GM20431 (cell line): ENCODE data around the gene TRAF3IP1.

Experiments
- in situ Hi-C: fragments of 300-500 bp; cut with MseI, MboI; formaldehyde crosslinking; loops from one replicate; pipeline ENCODE4 v1.15.0; 2020; ENCODE audit warnings: low sequenced_read_pairs; ENCODE audit not compliant: unreplicated experiment

The TRAF3IP1 gene

GRCh38 chr2:238336151-238336550, 15.8 kb downstream of the TRAF3IP1 start:
- in situ Hi-C loops, result no loop called here

- in situ Hi-C loops, result no loop called here
Measured at GRCh38 chr2:238336793-238337444, 16.6 kb downstream of the TRAF3IP1 start.

GRCh38 chr2:238337846-238338245, 17.5 kb downstream of the TRAF3IP1 start:
- in situ Hi-C loops, result no loop called here

GRCh38 chr2:238338710-238339394, 18.5 kb downstream of the TRAF3IP1 start:
- in situ Hi-C loops, result no loop called here

GRCh38 chr2:238339395-238339780, 19.1 kb downstream of the TRAF3IP1 start:
- in situ Hi-C loops, result no loop called here

- in situ Hi-C loops, result no loop called here
Measured at GRCh38 chr2:238339814-238340213, 19.5 kb downstream of the TRAF3IP1 start.

- in situ Hi-C loops, result no loop called here
Measured at GRCh38 chr2:238341536-238341935, 21.2 kb downstream of the TRAF3IP1 start.

- in situ Hi-C loops, result no loop called here
Measured at GRCh38 chr2:238344035-238344434, 23.7 kb downstream of the TRAF3IP1 start.

GRCh38 chr2:238344517-238344916, 24.2 kb downstream of the TRAF3IP1 start:
- in situ Hi-C loops, result no loop called here

- in situ Hi-C loops, result no loop called here
Measured at GRCh38 chr2:238345297-238345968, 25.1 kb downstream of the TRAF3IP1 start.

GRCh38 chr2:238346544-238346943, 26.2 kb downstream of the TRAF3IP1 start:
- in situ Hi-C loops, result no loop called here

- in situ Hi-C loops, result no loop called here
Measured at GRCh38 chr2:238350150-238350897, 30.0 kb downstream of the TRAF3IP1 start.

GRCh38 chr2:238351315-238351714, 31.0 kb downstream of the TRAF3IP1 start:
- in situ Hi-C loops, result no loop called here

- in situ Hi-C loops, result no loop called here
Measured at GRCh38 chr2:238352361-238352760, 32.0 kb downstream of the TRAF3IP1 start.

GRCh38 chr2:238358769-238359168, 38.5 kb downstream of the TRAF3IP1 start:
- in situ Hi-C loops, result no loop called here

- in situ Hi-C loops, result no loop called here
Measured at GRCh38 chr2:238359403-238359802, 39.1 kb downstream of the TRAF3IP1 start.

GRCh38 chr2:238361877-238362276, 41.6 kb downstream of the TRAF3IP1 start:
- in situ Hi-C loops, result no loop called here

GRCh38 chr2:238362626-238363025, 42.3 kb downstream of the TRAF3IP1 start:
- in situ Hi-C loops, result no loop called here

GRCh38 chr2:238369591-238370040, 49.3 kb downstream of the TRAF3IP1 start:
- in situ Hi-C loops, result no loop called here

GRCh38 chr2:238370094-238370822, 49.9 kb downstream of the TRAF3IP1 start:
- in situ Hi-C loops, result no loop called here
